PFSK-1 (cell line): Measurements from ENCODE around the gene CDYL.

Source experiments
- POLR2AphosphoS5 ChIP-seq: IDR thresholded peaks from 2 replicates; pipeline ENCODE4 v1.6.1; 2012; ENCODE audit warnings: low read depth, mild to moderate bottlenecking, control low read depth, low read length, moderate library complexity
- SIN3A ChIP-seq: IDR thresholded peaks from 2 replicates; pipeline ENCODE4 v1.6.1; 2012; ENCODE audit warnings: mild to moderate bottlenecking, low read length, moderate library complexity, borderline replicate concordance; ENCODE audit not compliant: insufficient read depth
- TAF1 ChIP-seq: IDR thresholded peaks from 2 replicates; pipeline ENCODE4 v1.6.1; 2012; ENCODE audit warnings: low read length, control low read depth, borderline replicate concordance; ENCODE audit not compliant: insufficient read depth

- TF ChIP-seq POLR2AphosphoS5 (no peak), TAF1 (no peak), SIN3A (no peak)
Observed at GRCh38 chr6:4871825-4872224, 95.6 kb downstream of the CDYL start.
